Stimulated activated CD4-positive, alpha-beta T cell treated with anti-CD3 and anti-CD28 coated beads, Interleukin-2, amount 100 ng/mL, for 48 hours (primary cell): ENCODE results near the gene CAMTA1.
"Not testable (repeated sequence)": the region's sequence is repeated elsewhere in the genome, so short reads cannot be mapped to it uniquely, and the experiment has no call there.

Source experiments
- DNase-seq, 2 donors: peaks; one replicate each; pipeline ENCODE4 v3.0.0-alpha.2; 2020

Gene CAMTA1

GRCh38 chr1:6909857-6910256 is 124.6 kb downstream of the CAMTA1 start:
- DNase-seq: no peak

- no peak for DNase-seq
Observed at GRCh38 chr1:6911021-6911941, 126.0 kb downstream of the CAMTA1 start.

GRCh38 chr1:6911974-6912373 is 126.7 kb downstream of the CAMTA1 start:
- DNase-seq: no peak

- DNase-seq: no peak
Observed at GRCh38 chr1:6912518-6912917, 127.3 kb downstream of the CAMTA1 start.

GRCh38 chr1:6913086-6913485 is 127.8 kb downstream of the CAMTA1 start:
- DNase-seq: no peak

- DNase-seq: no peak
Observed at GRCh38 chr1:6914706-6915105, 129.5 kb downstream of the CAMTA1 start.

- no peak for DNase-seq
Observed at GRCh38 chr1:6915999-6916565, 130.8 kb downstream of the CAMTA1 start.

GRCh38 chr1:6917067-6917466 is 131.8 kb downstream of the CAMTA1 start:
- DNase-seq: no peak

- no peak for DNase-seq
Observed at GRCh38 chr1:6918186-6918924, 133.1 kb downstream of the CAMTA1 start.

- DNase-seq: no peak
Observed at GRCh38 chr1:6918925-6919511, 133.8 kb downstream of the CAMTA1 start.

- not testable (repeated sequence) for DNase-seq
Observed at GRCh38 chr1:6921506-6921905, 136.3 kb downstream of the CAMTA1 start.

- DNase-seq: no peak
Observed at GRCh38 chr1:6922096-6922931, 137.1 kb downstream of the CAMTA1 start.

- DNase-seq: no peak
Observed at GRCh38 chr1:6923012-6923411, 137.8 kb downstream of the CAMTA1 start.

- DNase-seq: no peak
Observed at GRCh38 chr1:6923416-6923815, 138.2 kb downstream of the CAMTA1 start.

GRCh38 chr1:6923955-6924881 is 139.0 kb downstream of the CAMTA1 start:
- DNase-seq: no peak

GRCh38 chr1:6924891-6925290 is 139.6 kb downstream of the CAMTA1 start:
- DNase-seq: no peak

GRCh38 chr1:6927626-6928025 is 142.4 kb downstream of the CAMTA1 start:
- DNase-seq: no peak

GRCh38 chr1:6928106-6928885 is 143.0 kb downstream of the CAMTA1 start:
- no peak for DNase-seq

- no peak for DNase-seq
Observed at GRCh38 chr1:6930732-6931300, 145.6 kb downstream of the CAMTA1 start.

- DNase-seq: no peak
Observed at GRCh38 chr1:6935361-6935883, 150.2 kb downstream of the CAMTA1 start.
